NOMO-1 (cell line): ENCODE data around the gene CDON.
A peak's percentile ranks its signal among the peaks of the same experiment; 100 is the strongest.

Experiments used
- DNase-seq, 2 experiments: peaks; one replicate each; lab custom pipeline; 2025; ENCODE audit not compliant: unreplicated experiment in 2 of 2; lab: John Stamatoyannopoulos, UW

Gene CDON

DNA sequence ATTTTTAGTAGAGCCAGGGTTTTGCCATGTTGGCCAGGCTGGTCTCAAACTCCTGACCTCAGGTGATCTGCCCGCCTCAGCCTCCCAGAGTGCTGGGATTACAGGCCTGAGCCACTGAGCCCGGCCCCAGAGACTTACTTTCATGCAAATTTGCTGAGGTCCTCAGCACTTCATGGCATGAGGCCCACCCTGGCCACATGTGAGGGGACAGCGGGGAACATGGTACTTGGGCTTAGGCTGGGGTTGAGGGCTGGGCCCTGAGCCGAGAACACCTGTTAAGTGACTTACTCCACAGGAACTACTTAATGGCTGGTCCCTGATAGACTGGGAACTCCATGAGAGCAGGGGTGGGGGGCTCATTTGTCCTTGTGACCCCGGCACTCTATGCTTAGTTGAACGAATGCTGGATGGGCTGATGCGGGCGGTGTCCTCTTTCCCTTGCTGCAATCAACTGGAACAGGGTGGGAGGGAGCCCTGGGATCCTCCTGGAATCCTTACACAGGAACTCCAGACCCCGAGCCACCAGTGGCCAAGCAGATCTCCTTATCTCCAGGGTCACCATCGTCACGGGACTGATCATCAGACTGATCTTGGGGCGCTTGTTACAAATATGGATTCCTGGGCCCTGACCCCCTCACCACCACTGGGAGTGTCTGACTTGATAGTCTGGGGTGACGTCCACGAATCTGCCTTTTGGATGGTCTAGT is 115.8 kb downstream of the CDON start:
- DNase-seq: no peak

DNA sequence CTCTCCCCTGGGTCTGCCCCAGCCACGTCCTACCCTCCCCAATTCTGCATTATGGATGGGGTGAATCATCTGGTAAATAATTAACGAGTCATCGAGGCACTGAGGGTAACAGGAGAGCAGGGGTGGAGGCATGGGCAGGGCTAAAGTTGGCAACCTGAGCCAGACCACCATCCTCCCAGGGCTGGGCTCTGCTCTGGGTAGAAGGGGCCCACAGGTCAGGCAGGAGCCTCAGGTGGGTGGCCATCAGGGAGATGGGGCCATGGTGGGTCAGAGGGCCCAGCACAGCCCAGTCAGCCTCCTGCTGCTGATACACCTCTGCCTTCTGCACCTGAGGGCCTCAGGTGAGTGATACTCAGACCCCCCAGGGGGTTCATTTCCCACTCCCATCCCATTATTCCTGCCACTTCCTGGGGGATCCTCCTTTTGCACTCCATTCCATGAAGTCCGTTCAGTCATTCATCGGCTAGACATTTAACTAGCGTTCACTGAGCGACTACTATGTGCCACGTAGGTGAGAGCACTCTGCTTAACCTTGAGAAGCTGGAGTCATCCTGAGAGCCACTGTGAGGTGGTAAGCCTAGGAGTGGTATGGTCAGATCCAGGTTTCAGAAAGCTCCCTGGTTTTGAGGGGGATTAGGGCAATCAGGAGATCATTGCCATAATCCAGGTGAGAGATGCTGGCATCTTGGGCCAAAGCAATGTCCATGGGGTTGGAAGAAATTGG is 116.7 kb downstream of the CDON start, which contains the start of gene VSIG10L2:
TSS of gene VSIG10L2 (plus strand) at position 248 of the 724 bp plus-strand sequence. CDS start at position 260, 12 bp downstream.
- DNase-seq: no peak

DNA sequence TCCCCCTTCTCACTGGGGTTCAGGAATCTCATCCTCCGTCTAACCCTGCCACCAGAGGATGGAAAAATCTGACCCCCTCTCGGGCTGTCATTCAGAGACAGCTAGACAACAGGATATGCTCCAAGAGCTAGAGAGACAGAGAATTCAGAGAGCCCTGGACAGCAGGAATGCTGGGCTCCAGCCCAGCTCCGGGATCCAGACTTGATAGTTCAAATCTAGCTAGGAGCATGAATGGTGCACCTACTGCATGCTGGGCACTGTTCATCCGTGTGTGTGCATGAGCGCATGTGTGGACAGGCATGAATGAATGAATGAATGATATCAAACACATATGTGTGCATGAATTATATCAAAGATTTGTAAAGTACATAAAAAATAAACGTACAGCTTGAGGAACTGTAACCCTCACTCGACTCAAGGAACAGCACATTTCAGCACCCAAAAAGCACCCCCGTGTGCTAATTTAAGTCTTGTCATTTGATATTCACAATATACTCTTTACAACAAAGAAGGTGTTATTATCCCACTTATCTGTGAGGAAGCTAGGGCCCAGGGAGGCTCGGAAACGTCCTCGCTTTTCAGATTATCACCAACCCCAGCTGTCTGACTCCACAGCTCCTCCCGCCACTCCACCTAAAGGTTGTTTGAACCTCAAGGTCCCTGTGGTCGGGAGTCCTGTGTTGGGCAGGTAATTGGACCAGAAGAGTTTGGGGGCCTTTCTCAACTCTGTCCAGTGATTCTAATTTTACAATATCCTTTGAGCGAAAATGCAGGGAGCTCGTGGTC is 117.5 kb downstream of the CDON start:
- DNase-seq: no peak

DNA sequence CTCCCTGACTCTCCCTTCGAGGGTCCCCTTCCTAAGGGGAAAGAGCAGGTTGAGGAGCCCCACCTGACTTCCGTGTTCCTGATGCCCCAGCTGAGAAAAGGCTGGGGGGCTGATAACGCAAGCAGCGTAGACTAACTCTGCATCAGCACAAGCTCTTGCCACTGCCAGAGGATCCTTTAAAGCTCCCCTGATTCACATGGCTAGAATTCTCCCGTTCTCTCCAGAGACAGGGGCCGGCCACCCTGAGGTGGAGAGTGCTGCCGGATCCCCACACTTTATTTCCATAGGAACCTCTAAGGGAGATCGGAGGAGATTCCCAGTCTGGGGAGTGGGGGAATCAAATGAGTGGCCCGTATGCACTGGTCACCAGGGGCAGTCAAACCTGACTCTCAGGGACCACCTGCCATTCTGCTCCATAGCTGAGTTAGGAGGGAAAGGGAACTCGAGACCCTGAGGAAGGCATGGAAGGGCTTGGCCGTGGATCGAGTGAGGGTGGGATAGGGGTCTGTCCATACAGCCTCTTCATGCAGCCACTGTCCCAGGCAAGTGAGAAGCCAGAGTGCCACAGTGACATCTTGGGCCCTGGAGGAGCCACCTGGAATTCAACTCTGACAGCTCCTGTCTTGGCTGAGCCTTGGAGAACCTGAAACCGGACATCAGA is 118.2 kb downstream of the CDON start:
- no peak for DNase-seq

DNA sequence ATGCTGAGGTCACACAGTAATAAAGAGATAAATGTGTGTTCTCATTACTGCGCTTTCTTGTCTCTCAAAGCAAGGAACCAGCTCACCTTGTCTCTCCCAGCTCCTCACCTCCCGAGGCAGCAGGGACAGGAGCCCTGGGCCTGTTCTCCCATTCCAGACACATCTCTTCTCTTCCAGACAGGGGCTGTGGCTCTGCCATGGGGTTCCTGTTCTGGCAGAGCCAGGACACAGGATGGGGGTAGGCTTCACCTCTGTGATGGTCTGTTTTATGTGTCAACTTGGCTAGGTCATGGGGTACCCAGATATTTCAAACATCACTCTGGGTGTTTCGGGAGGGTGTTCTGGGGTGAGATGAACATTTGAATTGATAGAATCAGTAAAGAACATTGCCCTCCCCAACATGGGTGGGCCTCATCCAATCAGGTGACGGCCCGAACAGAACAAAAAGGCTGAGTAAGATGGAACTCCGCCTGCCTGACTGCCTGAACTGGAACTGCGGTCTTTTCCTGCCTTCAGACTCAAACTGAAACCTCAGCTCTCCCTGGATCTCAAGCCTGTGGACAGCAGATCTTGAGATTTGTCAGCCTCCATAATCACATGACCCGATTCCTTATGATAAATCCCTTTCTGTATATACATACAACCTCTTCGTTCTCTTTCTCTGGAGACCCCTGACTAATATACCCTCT is 118.9 kb downstream of the CDON start:
- DNase-seq: no peak

DNA sequence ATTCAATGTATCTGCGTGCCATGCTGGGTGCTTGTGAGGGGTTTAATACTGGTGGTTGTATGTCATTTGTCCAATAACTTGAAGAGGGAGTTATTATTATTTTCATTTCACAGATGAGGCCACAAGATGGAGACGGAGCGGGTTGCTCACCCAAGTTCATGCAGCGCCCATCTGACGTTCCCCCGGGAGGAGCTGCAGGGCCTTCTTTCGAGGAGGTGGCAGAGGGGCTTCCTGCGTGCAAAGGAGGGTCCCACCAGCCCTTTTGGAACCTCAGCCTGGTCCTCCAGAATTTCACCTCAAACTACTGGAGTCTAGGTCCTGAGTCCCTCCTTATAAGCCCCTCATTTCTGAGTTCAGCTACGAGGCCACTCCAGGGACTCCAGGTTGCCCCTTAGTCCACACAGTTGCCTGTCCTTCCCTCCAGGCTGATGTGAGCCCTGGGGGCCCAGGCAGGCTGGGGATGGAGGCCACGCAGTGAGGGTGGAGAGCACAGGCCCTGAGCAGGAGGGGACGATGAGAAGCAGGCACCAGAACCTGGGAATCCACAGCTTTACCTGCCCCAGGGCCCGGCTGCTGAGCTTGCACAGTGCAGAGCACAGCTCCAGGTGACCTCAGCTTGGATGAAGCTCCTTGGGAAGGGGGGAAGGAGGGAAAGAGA is 119.8 kb downstream of the CDON start:
- no peak for DNase-seq

DNA sequence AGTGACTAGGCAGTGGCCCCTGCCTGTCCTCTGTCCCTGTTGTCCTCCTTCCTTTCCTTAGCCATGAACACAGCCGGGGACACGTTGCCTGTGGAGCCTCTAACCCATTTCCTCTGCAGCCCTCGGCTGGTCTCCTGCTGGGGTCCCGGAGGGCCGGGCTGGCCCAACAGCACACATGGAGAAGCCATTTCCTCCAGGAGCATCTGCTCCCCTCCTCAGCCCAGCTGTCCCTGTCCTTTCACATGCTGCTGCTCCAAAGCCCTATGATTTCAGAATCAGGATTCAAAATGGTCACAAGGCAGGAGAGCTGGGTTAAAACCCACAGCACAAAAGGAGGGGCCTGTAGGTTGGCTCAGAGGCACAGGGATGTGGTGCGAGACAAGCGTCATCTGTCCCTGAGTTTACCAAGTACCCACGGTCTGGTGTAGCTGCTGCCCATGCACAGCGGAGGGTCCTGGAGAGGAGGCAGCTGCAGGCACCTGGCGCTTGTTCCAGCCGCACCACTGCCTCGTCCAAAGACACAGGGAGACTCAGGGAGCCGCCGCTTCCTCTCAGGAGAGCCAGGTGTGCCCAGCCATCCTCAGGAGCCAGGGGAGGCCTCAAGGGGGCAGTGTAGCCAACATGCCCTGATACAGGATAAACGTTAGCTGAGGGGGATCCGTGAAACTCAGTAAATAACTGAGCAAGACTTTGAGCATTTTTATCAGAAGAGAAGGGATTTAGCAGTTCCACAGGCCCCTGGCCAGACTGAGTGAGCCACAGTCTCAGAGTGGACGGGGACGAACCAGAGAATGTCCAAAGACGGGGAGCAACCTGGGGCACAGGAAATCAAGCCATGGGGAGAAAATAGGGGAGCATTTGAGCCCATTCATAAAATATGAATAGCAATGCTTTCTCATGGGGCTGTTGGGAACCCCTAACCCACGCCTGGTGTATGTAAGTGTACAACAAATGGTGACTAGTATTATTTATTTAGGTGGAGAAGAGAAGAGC is 120.8 kb downstream of the CDON start:
- DNase-seq: peak in 1 of 2 experiments; percentile 9

DNA sequence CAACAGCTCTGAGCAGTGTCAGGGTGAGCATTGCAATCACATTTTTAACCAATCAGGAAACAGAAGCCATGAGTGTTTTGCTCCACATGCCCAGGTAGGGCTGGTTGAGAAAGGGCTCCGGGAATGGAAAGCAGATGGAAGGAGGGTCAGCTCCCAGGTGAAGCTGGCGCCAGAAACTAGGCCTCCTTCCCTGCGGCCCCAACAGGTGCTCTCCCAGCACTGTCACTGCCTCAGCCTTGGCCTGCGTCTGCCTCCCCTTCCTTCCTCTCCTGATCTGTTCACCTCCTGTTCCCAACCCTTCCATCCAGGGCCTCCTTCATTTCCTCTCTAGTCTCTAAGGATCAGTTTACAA is 121.4 kb downstream of the CDON start:
- no peak for DNase-seq

DNA sequence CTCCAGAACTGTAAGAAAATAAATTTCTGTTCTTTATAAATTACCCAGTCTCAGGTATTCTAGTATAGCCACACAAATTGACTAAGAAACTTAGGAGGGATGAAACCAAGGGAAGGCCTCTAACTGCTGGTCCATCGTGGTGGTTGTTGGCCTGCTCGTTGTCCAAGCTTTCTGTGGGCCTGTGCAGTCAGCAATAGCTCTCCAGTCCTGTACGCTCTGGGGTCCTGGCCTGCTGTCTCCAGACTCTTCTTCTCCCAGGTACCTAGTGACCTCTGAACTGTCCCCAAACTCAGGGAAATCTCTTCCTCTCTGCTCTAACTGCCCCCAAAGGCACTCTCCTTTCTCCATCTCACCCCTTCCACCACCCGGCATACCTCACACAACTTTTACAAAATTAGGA is 122.5 kb downstream of the CDON start:
- no peak for DNase-seq

DNA sequence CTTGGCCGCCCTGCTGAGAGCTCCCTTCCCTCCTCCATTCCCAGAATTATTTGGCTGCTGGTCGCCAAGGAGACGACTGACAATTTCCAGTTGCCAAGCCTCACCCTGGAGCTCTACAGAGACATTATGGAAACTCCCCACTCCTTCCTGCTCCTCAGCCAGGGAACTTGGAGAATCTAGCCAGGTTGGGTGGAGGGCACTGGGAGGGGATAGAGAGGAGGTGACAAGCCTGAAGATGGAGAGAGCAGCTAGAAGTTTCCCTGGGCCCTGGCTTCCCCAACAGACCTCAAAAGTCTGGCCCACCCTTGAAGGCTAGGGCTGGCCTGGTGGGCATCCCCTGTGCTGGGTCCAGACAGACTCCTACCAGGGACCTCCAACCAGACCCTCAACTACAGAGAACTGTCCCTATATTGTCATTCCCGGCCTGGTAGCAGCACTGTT is 123.6 kb downstream of the CDON start:
- DNase-seq: no peak

DNA sequence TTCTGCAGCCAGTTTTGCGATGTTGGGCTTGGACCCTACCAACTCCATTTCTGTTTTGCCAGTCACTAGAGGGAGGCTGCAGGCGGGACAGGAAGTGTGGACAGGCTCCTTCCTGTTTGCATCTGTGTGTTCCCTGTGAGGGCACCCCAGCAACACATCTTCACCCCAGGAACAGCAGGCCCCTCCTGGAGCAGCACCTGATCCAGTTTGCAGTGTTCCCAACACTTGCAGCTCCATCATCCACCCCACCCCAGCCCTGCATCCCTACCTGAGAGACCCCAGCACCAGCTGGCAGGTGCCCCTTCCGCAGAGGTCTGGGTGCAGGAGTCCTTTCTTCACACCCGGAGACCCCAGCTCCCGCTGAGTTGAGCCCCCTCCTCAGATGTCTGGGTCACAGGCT is 124.2 kb downstream of the CDON start:
- no peak for DNase-seq

DNA sequence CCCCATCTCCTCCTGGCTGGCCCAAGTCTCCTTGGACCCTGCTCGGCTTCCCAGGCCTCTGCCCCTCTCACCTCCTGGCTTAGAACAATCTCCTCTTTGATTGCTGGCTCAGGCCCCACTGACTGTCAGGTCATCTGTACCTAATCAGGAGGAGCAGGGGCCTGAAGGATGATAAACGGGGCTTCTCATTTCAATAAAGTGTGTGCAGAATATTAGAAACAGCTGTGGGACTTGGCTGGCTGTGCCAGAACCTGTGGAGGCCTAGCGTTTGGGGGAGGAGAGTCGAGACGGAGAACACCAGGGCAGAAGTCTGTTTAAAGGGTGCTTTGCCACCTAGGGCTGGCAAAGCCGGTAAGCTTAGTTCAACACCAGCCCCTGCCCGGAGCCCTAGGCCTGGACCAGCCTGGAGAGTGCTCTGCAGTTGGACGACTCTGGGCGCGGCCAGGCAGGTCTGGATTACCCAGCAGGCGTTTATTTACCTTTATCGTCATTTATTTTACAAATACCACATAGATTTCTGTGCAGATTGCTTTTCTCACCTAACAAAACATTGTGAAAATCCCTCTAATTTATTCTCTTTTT is 127.0 kb downstream of the CDON start:
- no peak for DNase-seq

DNA sequence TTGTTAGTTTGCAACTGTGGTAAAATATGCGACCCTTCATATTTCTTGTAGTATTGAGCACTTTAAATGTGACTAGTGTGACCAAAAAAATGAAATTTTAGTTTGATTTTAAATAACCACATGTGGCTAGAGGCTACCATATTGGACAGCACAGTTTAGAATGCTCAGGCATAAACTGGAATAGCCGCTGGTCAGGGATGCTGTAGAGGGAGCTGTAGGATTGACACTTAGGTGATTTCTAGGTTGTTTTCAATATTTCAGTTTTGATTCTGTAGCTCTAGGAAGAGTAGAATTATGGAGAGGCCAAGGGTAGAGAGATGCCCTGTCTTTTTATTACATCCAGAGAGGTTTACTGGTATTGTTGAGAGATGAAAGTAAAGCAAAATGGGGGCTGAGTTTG is 127.6 kb downstream of the CDON start:
- DNase-seq: no peak

DNA sequence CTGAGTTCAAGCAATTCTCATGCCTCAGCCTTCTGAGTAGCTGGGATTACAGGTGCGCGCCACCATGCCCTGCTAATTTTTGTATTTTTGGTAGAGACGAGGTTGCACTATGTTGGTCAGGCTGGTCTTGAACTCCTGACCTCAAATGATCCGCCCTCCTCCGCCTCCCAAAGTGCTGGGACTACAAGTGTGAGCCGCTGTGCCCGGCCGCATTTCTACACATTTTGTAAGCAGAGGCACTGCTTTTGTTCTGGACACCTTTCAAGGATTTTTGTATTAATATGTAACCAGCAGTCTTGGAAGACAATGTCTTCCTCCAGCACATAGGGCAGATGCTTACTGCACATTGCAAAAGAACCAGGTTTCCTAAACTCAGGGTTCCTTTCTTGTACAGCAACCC is 128.2 kb downstream of the CDON start:
- DNase-seq: no peak

DNA sequence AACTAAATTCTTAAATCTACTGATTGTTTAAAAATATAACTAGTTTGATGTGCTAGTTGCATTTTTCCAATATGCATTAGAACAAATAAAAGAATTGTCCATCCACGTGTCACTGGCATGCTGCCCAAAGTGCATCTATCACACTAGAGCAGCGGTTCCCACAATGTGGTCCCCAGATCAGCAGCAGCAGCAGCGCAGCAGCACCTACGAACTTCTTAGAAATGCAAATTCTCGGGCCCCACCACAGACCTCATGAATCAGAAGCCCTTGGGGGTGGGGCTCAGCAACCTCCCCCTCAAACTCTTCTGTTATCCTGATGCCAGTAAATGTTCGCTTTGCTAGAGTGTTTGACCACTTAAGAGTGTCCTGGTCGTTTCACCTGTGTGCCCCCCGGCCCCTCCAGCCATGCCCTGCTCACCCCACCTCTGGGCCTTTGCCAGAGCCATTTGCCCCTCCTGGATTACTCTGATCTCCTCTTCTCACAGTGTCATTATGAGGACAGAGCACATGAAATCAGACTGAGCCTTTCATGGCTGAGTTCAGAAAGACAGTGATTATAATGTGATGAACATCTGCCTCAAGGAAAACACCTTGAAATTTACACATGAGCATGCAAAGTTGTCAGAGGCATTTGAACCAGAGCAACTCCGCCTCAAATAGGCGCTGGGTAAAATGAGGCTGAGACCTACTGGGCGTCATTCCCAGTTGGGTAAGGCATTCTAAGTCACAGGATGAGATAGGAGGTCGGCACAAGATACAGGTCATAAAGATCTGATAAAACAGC is 129.4 kb downstream of the CDON start:
- DNase-seq: no peak

DNA sequence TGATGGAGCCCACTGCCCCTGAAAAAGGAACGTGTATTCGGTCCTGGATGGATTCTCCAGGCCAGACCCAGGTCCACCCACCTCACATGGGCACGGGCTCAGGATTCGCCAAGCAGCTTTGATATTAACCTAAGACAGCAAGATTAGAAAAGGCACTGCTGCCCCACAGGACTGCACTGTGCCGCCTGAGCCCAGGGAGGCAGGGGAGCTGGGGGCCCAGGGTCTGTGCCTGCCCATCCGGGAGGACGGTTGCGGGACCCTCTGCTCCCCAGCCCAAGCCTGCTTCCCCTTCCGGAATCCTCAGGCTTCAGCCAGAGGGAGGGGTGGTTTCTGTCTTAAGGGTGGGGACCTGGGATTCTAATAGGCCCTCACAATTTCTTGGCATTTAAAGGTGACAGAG is 130.4 kb downstream of the CDON start:
- no peak for DNase-seq

DNA sequence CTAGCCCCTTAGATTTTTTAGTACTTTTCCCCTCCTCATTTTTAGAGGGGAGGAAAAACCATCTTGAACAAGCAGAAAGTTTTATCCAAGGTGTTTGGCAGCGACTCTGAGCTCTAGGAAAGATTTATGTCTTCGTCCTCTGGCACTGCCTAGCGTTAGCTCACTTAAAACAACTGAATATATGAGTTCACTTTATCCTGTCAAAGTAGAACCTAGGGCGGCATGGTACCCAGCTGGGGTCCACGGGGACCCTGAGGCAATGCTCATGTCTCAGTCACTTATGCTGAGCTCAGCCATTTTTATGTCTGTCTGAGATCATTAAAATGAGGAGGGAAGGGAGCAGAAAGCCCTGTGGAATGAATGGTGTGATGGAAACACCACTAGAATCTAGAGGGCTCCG is 131.0 kb downstream of the CDON start:
- DNase-seq: no peak

DNA sequence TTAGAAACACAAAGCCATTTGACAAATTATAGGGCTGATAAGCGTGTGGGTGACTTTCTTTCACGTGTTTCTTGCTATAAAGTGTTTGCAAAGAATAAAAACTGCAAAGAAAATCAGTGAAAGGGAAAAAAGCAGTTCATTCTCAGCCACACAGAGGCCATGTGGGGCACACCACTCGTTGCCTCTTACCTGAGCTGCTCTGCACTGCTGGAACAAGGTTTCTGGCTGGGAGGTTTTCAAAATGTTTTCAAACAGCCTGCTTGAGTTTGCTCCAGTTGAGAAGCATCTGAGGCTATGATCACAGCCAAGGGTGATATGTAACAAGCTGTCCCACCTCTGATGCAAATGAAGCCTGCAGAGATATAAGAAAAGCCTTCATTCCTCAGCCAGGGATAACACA is 131.6 kb downstream of the CDON start:
- no peak for DNase-seq
